Loucy (cell line): ENCODE measurements around the gene ZNF573.

Experiments
- H2AFZ ChIP-seq: fragments of 200-600 bp; sonication (generic); 2 replicates; pipeline ENCODE4 v1.6.0; 2016; ENCODE audit warnings: antibody characterized with exemption, mild to moderate bottlenecking, low read length, moderate library complexity
- H3F3A ChIP-seq: fragments of 200-600 bp; 2 replicates; pipeline ENCODE4 v1.6.0; 2016; ENCODE audit warnings: antibody characterized with exemption, low read depth, mild to moderate bottlenecking
- H3K27me3 ChIP-seq: fragments of 200-600 bp; sonication (generic); 2 replicates; pipeline ENCODE4 v1.6.1; 2014; ENCODE audit warnings: low read length, mild to moderate bottlenecking; ENCODE audit not compliant: insufficient read depth, poor library complexity, severe bottlenecking
- H3K36me3 ChIP-seq: fragments of 200-600 bp; sonication (generic); 2 replicates; pipeline ENCODE4 v1.6.1; 2016; ENCODE audit warnings: low read length; ENCODE audit not compliant: insufficient read depth
- H3K4me1 ChIP-seq: fragments of 200-600 bp; sonication (generic); 2 replicates; pipeline ENCODE4 v1.5.1; 2014; ENCODE audit warnings: low read length, mild to moderate bottlenecking; ENCODE audit not compliant: insufficient read depth, poor library complexity, severe bottlenecking
- H3K4me2 ChIP-seq: fragments of 200-600 bp; sonication (generic); 2 replicates; pipeline ENCODE4 v1.6.0; 2014; ENCODE audit warnings: antibody characterized with exemption, low read length, low read depth, mild to moderate bottlenecking; ENCODE audit not compliant: poor library complexity, severe bottlenecking
- H3K4me3 ChIP-seq: fragments of 200-600 bp; sonication (generic); 2 replicates; pipeline ENCODE4 v1.5.1; 2014; ENCODE audit warnings: low read length, mild to moderate bottlenecking, mixed read lengths; ENCODE audit not compliant: poor library complexity, severe bottlenecking
- H3K79me2 ChIP-seq: fragments of 200-600 bp; sonication (generic); 2 replicates; pipeline ENCODE4 v1.6.1; 2014; ENCODE audit warnings: low read length; ENCODE audit not compliant: insufficient read depth
- H3K9ac ChIP-seq: fragments of 200-600 bp; sonication (generic); 2 replicates; pipeline ENCODE4 v1.6.0; 2014; ENCODE audit warnings: mild to moderate bottlenecking, low read depth, low read length, moderate library complexity; ENCODE audit not compliant: poor library complexity, severe bottlenecking
- H3K9me2 ChIP-seq: fragments of 200-600 bp; sonication (generic); replicated peaks from 2 replicates; pipeline ENCODE4 v1.6.1; 2016; ENCODE audit warnings: low read depth, low read length, mixed read lengths
- H3K9me3 ChIP-seq: fragments of 200-600 bp; sonication (generic); 2 replicates; pipeline ENCODE4 v1.6.1; 2014; ENCODE audit warnings: mild to moderate bottlenecking, antibody characterized with exemption, low read length, low read depth; ENCODE audit not compliant: insufficient read depth
- H4K20me1 ChIP-seq: fragments of 200-600 bp; sonication (generic); 2 replicates; pipeline ENCODE4 v1.6.0; 2014; ENCODE audit warnings: antibody characterized with exemption, low read length, mild to moderate bottlenecking; ENCODE audit not compliant: insufficient read depth, poor library complexity, severe bottlenecking
- CTCF ChIP-seq: fragments of 200-600 bp; sonication (generic); conservative IDR thresholded peaks from 2 replicates; pipeline ENCODE4 v1.5.1; 2014; ENCODE audit warnings: mild to moderate bottlenecking, antibody characterized with exemption, low read length
- EZH2phosphoT487 ChIP-seq: fragments of 200-600 bp; IDR thresholded peaks from 2 replicates; pipeline ENCODE4 v1.6.1; 2018; ENCODE audit warnings: antibody characterized with exemption, mild to moderate bottlenecking, moderate library complexity, borderline replicate concordance

ZNF573 gene

GRCh38 chr19:37719927-37720265, 59.5 kb downstream of the ZNF573 start:
- Histone ChIP-seq H3K9ac (no peak overlapping the region), H3K9me2 (no peaks in the 10 kb centered on the region), H3K27me3 (no peaks in the 10 kb centered on the region), H3K4me1 (peaks cover 22% of the 10 kb centered on the region), H3K36me3 (no peaks in the 10 kb centered on the region), H3K79me2 (peaks cover 16% of the 10 kb centered on the region), H3K9me3 (no peaks in the 10 kb centered on the region), H4K20me1 (peaks cover 12% of the 10 kb centered on the region), H3K4me3 (peak overlapping the region; percentile 84), H3K4me2 (peak overlapping the region; percentile 99), H3F3A (no peaks in the 10 kb centered on the region), H2AFZ (peak overlapping the region; percentile 86)
- TF ChIP-seq EZH2phosphoT487 (no peak), CTCF (peak; percentile 8; the same call in 1 of the 2 replicates)

- no peaks in the 10 kb centered on the region for H3K27me3 ChIP-seq
- H3K79me2 ChIP-seq: peaks cover 16% of the 10 kb centered on the region
- peak within 1 kb of the TSS; percentile 84 for H3K4me3 ChIP-seq
- H3K9me3 ChIP-seq: no peaks in the 10 kb centered on the region
- H3K36me3 ChIP-seq: no peaks in the 10 kb centered on the region
- H3K4me2 ChIP-seq: peak within 1 kb of the TSS; percentile 99
- peak within 1 kb of the TSS; percentile 79 for H3K9ac ChIP-seq
- H3K9me2 ChIP-seq: no peaks in the 10 kb centered on the region
- peaks cover 22% of the 10 kb centered on the region for H3K4me1 ChIP-seq
- H4K20me1 ChIP-seq: peaks cover 12% of the 10 kb centered on the region
- TF ChIP-seq EZH2phosphoT487: no peak
- peak; percentile 69 for TF ChIP-seq CTCF
- H2AFZ ChIP-seq: peak within 1 kb of the TSS; percentile 86
- no peaks in the 10 kb centered on the region for H3F3A ChIP-seq
Measured at GRCh38 chr19:37719111-37719926, 60.1 kb downstream of the ZNF573 start, which contains the start of gene ZNF607. Gene ZNF607 (minus strand): TSS chr19:37719761. CDS start chr19:37711618, 8,143 bp downstream.

- H3K79me2 ChIP-seq: peaks cover 16% of the 10 kb centered on the region
- H3K4me2 ChIP-seq: peak overlapping the region; percentile 99
- H3K9me2 ChIP-seq: no peaks in the 10 kb centered on the region
- peaks cover 12% of the 10 kb centered on the region for H4K20me1 ChIP-seq
- H3K27me3 ChIP-seq: no peaks in the 10 kb centered on the region
- H3K4me3 ChIP-seq: peak overlapping the region; percentile 84
- H3K9me3 ChIP-seq: no peaks in the 10 kb centered on the region
- H3F3A ChIP-seq: no peaks in the 10 kb centered on the region
- no peaks in the 10 kb centered on the region for H3K36me3 ChIP-seq
- TF ChIP-seq EZH2phosphoT487 (no peak), CTCF (no peak)
- no peak overlapping the region for H2AFZ ChIP-seq
- peaks cover 22% of the 10 kb centered on the region for H3K4me1 ChIP-seq
- peak overlapping the region; percentile 79 for H3K9ac ChIP-seq
Measured at GRCh38 chr19:37718304-37718703, 61.1 kb downstream of the ZNF573 start.
